A549 (cell line): ENCODE results near the gene SULF2. TPM values are rescaled to one million over a fixed set of nuclear protein-coding genes. Genes with fewer than 3 reads are reported as not detected.

Experiments
- ATAC-seq, 2 experiments: fragments of 200-7000 bp in 1 of 2; fragments of >200 bp in 1 of 2; cut with Nextera tagmentation in 1 of 2; cut with Tn5 transposase in 1 of 2; 3 replicates each; pipeline versions ENCODE4 v1.8.0 to v1.9.1; 2018 to 2020; ENCODE audit warnings: mild to moderate bottlenecking in 1 of 2, moderate library complexity in 1 of 2
- CTCF ChIA-PET: fragments of 300-600 bp; sonication (Branson Sonifier 250); formaldehyde crosslinking; extraction: SDS; loops from one replicate; lab custom pipeline; 2021; ENCODE audit warnings: antibody characterized with exemption, inconsistent platforms; lab: Yijun Ruan, JAX
- POLR2A ChIA-PET: fragments of 350-600 bp; formaldehyde crosslinking; extraction: SDS; loops from one replicate; lab custom pipeline; 2021; ENCODE audit warnings: antibody characterized with exemption, inconsistent platforms; lab: Yijun Ruan, JAX
- DNase-seq, 2 experiments: peaks; one replicate each; pipeline versions ENCODE4 v3.0.0 to v3.0.0-alpha.2; 2011 to 2016; ENCODE audit warnings: low read depth in 1 of 2, low spot score in 1 of 2
- FAIRE-seq: peaks from 2 replicates; lab custom pipeline; 2011; peaks lifted over from hg19 to GRCh38; lab: Jason Lieb, UNC
- H3K27ac ChIP-seq, 2 experiments: fragments of >200 bp; sonication (Bioruptor Twin); formaldehyde crosslinking; 3 replicates each; pipeline ENCODE4 v1.5.1; 2016 to 2017
- H3K4me1 ChIP-seq: fragments of >200 bp; sonication (Bioruptor Twin); formaldehyde crosslinking; 3 replicates; pipeline ENCODE4 v1.6.1; 2016
- H3K4me2 ChIP-seq: fragments of >200 bp; sonication (Bioruptor Twin); formaldehyde crosslinking; 3 replicates; pipeline ENCODE4 v1.6.1; 2016
- H3K4me3 ChIP-seq: fragments of >200 bp; sonication (Bioruptor Twin); formaldehyde crosslinking; 3 replicates; pipeline ENCODE4 v1.5.1; 2016
- H3K9me3 ChIP-seq: fragments of >200 bp; sonication (Bioruptor Twin); formaldehyde crosslinking; 3 replicates; pipeline ENCODE4 v1.6.1; 2016
- CBX8 ChIP-seq: fragments of 200-600 bp; sonication (generic); IDR thresholded peaks from 2 replicates; pipeline ENCODE4 v1.6.1; 2016
- CEBPB ChIP-seq, 2 experiments: fragments of >200 bp in 1 of 2; sonication (Bioruptor Twin) in 1 of 2; formaldehyde crosslinking in 1 of 2; IDR thresholded peaks; 2 replicates each; pipeline ENCODE4 v1.6.1; 2012 to 2016
- EHMT2 ChIP-seq: fragments of 200-600 bp; sonication (generic); IDR thresholded peaks from 2 replicates; pipeline ENCODE4 v1.6.1; 2016; ENCODE audit warnings: antibody characterized with exemption, low read depth, mild to moderate bottlenecking, moderate library complexity
- FOSB ChIP-seq: fragments of 250-450 bp; sonication (Bioruptor Pico); IDR thresholded peaks from 2 replicates; pipeline ENCODE4 v1.5.0; 2020; ENCODE audit warnings: mild to moderate bottlenecking, moderate library complexity
- FOSL2 ChIP-seq, 2 experiments: fragments of 450-650 bp in 1 of 2; fragments of >200 bp in 1 of 2; sonication (Bioruptor Twin) in 1 of 2; formaldehyde crosslinking; IDR thresholded peaks; 2 replicates each; pipeline versions ENCODE4 v1.5.0 to v1.6.1; 2016 to 2020; ENCODE audit warnings: mild to moderate bottlenecking in 1 of 2, moderate library complexity in 1 of 2
- GATA3 ChIP-seq: IDR thresholded peaks from 2 replicates; pipeline ENCODE4 v1.6.1; 2012; ENCODE audit warnings: borderline replicate concordance
- HDAC2 ChIP-seq: fragments of 200-600 bp; sonication (generic); IDR thresholded peaks from 2 replicates; pipeline ENCODE4 v1.6.1; 2016
- HEYL ChIP-seq: fragments of 250-450 bp; sonication (Bioruptor Pico); IDR thresholded peaks from 2 replicates; pipeline ENCODE4 v1.8.0; 2021; ENCODE audit warnings: mild to moderate bottlenecking, moderate library complexity
- HOXB13 ChIP-seq: fragments of 250-450 bp; sonication (Bioruptor Pico); IDR thresholded peaks from 2 replicates; pipeline ENCODE4 v1.5.0; 2020; ENCODE audit warnings: low read depth, mild to moderate bottlenecking, moderate library complexity
- KDM1A ChIP-seq: fragments of 200-600 bp; sonication (generic); IDR thresholded peaks from 2 replicates; pipeline ENCODE4 v1.6.1; 2016; ENCODE audit warnings: low read depth, mild to moderate bottlenecking
- KDM5A ChIP-seq: fragments of 200-600 bp; sonication (generic); IDR thresholded peaks from 2 replicates; pipeline ENCODE4 v1.6.1; 2016; ENCODE audit warnings: antibody characterized with exemption, mild to moderate bottlenecking
- MAFK ChIP-seq: fragments of 450-650 bp; IDR thresholded peaks from 2 replicates; pipeline ENCODE4 v1.6.1; 2014; ENCODE audit not compliant: partially characterized antibody
- POLR2A ChIP-seq: IDR thresholded peaks from 2 replicates; pipeline ENCODE4 v1.6.1; 2012; ENCODE audit warnings: mild to moderate bottlenecking, low read length
- RAD21 ChIP-seq, 2 experiments: fragments of >200 bp in 1 of 2; sonication (Bioruptor Twin) in 1 of 2; formaldehyde crosslinking in 1 of 2; IDR thresholded peaks in 1 of 2; conservative IDR thresholded peaks in 1 of 2; 2 replicates in 1 of 2; 3 replicates in 1 of 2; pipeline ENCODE4 v1.6.1; 2012 to 2018; ENCODE audit warnings: inconsistent platforms in 1 of 2
- TP53 ChIP-seq: fragments of 250-450 bp; sonication (Bioruptor Pico); IDR thresholded peaks from 2 replicates; pipeline ENCODE4 v1.5.0; 2021; ENCODE audit warnings: mild to moderate bottlenecking, moderate library complexity
- ZC3H11A ChIP-seq: fragments of 450-650 bp; IDR thresholded peaks from 2 replicates; pipeline ENCODE4 v1.6.1; 2014; ENCODE audit warnings: antibody characterized with exemption, mild to moderate bottlenecking
- ZFP36 ChIP-seq: fragments of 450-650 bp; IDR thresholded peaks from 2 replicates; pipeline ENCODE4 v1.6.1; 2014; ENCODE audit warnings: borderline replicate concordance; ENCODE audit not compliant: partially characterized antibody
- WGBS: methylation state at CpG from one replicate; pipeline ENCODE4 v1.1.6; 2017; ENCODE audit errors: missing lambda C conversion rate; 5-methylcytosine and 5-hydroxymethylcytosine counted together
- polyA plus RNA-seq, 4 experiments: library from polyadenylated mRNA; depleted of rRNA in 3 of 4; stranded (reverse); fragments of >200 nt; fragmentation: RNase III in 1 of 4; extraction: RNeasy Plus Mini Kit Qiagen cat#74134 plus additional on column Dnase treatment in 1 of 4; gene quantifications; 2 replicates in 3 of 4; 3 replicates in 1 of 4; pipeline ENCODE4 v1.2.3, GENCODE V29; 2011 to 2017
- small RNA-seq, 6 experiments: library from RNA; depleted of rRNA; stranded (forward); fragments of <200 nt; gene quantifications; one replicate each; pipeline ENCODE3, GENCODE V24; 2012

The SULF2 gene
- polyA plus RNA-seq, 2 of the 4 experiments (the other 2 are of a cell fraction): 5.8 to 16.8 TPM

- no peaks in the 10 kb centered on the region for H3K9me3 ChIP-seq
- FAIRE-seq (no peak), ATAC-seq (no peak), DNase-seq (no peak)
- TF ChIP-seq EHMT2 (no peak), TP53 (CRISPR knock-in tag) (no peak), RAD21 (conservative IDR thresholded peaks at IDR 0.05 in 1 of 2, IDR thresholded peaks at IDR 0.05 in 1 of 2) (no peak), CBX8 (no peak), MAFK (no peak), HEYL (CRISPR knock-in tag) (no peak), KDM1A (no peak), HDAC2 (no peak), FOSB (CRISPR knock-in tag) (no peak), FOSL2 (IDR thresholded peaks at IDR 0.05) (no peak), FOSL2 (CRISPR knock-in tag; IDR thresholded peaks at IDR 0.05) (no peak), ZFP36 (no peak), KDM5A (no peak), ZC3H11A (no peak), POLR2A (no peak), CEBPB (IDR thresholded peaks at IDR 0.05) (no peak), HOXB13 (CRISPR knock-in tag) (no peak), GATA3 (no peak)
- ChIA-PET POLR2A (interaction anchor here (1.0 kb wide), 1 partner anchor 32 kb away, joined by 3 read pairs; no protein-coding TSS in a partner anchor), CTCF (interaction anchor here (0.5 to 4.9 kb wide), 5 partner anchors 9 to 233 kb away, joined by 3 to 24 read pairs (median 4); no protein-coding TSS in a partner anchor)
- no peak overlapping the region; a peak in 1 of 6 replicates for H3K27ac ChIP-seq
- peaks cover 78% of the 10 kb centered on the region for H3K4me1 ChIP-seq
- WGBS: 83% methylated on average over 5 of the region's 5 CpGs
- H3K4me3 ChIP-seq: no peak overlapping the region
- no peak overlapping the region for H3K4me2 ChIP-seq
These were observed 176.3 kb downstream of the SULF2 start for GRCh38 chr20:47609001-47609400.

Small RNA genes within 50 kb of the gene (small RNA-seq; reads per million reads assigned to genes)
- 0 reads per million in 6 experiments for gene RNU7-173P
